MCF 10A (cell line): ENCODE measurements around the gene AUTS2. TPM values are rescaled to one million over a fixed set of nuclear protein-coding genes. Genes with fewer than 3 reads are reported as not detected.

Experiments used
- BruUV-seq: library from RNA; stranded (reverse); fragments of 400-500 nt; replicated peaks from 2 replicates; lab custom pipeline; 2021; lab: Mats Ljungman, UMichigan
- CTCF ChIA-PET: fragments of 300-600 bp; sonication (Branson Sonifier 250); formaldehyde crosslinking; extraction: SDS; loops from one replicate; lab custom pipeline; 2021; ENCODE audit warnings: antibody characterized with exemption, inconsistent platforms; lab: Yijun Ruan, JAX
- POLR2A ChIA-PET: fragments of 300-600, 350-650 bp; sonication (Branson Sonifier 250); formaldehyde crosslinking; extraction: SDS; loops from one replicate; lab custom pipeline; 2020; ENCODE audit warnings: antibody characterized with exemption, inconsistent platforms; lab: Yijun Ruan, JAX
- DNase-seq: peaks from one replicate; pipeline ENCODE4 v3.0.0-alpha.2; 2018; ENCODE audit not compliant: unreplicated experiment
- H3K27ac Mint-ChIP-seq: one replicate; pipeline ENCODE4 v1.8.0; 2022; ENCODE audit warnings: mild to moderate bottlenecking, low read depth, mixed read lengths; ENCODE audit not compliant: unreplicated experiment
- H3K27me3 Mint-ChIP-seq: one replicate; pipeline ENCODE4 v1.8.0; 2022; ENCODE audit warnings: mixed read lengths; ENCODE audit not compliant: insufficient read depth, unreplicated experiment
- H3K36me3 Mint-ChIP-seq: one replicate; pipeline ENCODE4 v1.8.0; 2022; ENCODE audit warnings: mild to moderate bottlenecking, moderate library complexity, mixed read lengths; ENCODE audit not compliant: insufficient read depth, unreplicated experiment
- H3K4me1 Mint-ChIP-seq: one replicate; pipeline ENCODE4 v1.8.0; 2022; ENCODE audit warnings: mixed read lengths; ENCODE audit not compliant: insufficient read depth, unreplicated experiment
- H3K4me3 Mint-ChIP-seq: one replicate; pipeline ENCODE4 v1.8.0; 2022; ENCODE audit warnings: mild to moderate bottlenecking, moderate library complexity, mixed read lengths; ENCODE audit not compliant: unreplicated experiment
- H3K9me3 Mint-ChIP-seq: one replicate; pipeline ENCODE4 v1.8.0; 2022; ENCODE audit warnings: mixed read lengths; ENCODE audit not compliant: unreplicated experiment
- intact Hi-C: fragments of 100-400 bp; cut with micrococcal nuclease; formaldehyde crosslinking; loops from 2 replicates; pipeline ENCODE4 v1.14.1; 2022
- total RNA-seq: library from RNA; stranded (reverse); gene quantifications from 2 replicates; pipeline ENCODE4 v1.2.3, GENCODE V29; 2022
- TF ChIP-seq, protein P1 (sequence below): fragments of 200-600 bp; IDR thresholded peaks from one replicate; pipeline ENCODE4 v1.8.0; 2022; ENCODE audit warnings: antibody characterized with exemption, mild to moderate bottlenecking; ENCODE audit not compliant: unreplicated experiment

AUTS2 gene
- total RNA-seq, 1 experiment from 2014 or later, result 1.3 TPM

DNA sequence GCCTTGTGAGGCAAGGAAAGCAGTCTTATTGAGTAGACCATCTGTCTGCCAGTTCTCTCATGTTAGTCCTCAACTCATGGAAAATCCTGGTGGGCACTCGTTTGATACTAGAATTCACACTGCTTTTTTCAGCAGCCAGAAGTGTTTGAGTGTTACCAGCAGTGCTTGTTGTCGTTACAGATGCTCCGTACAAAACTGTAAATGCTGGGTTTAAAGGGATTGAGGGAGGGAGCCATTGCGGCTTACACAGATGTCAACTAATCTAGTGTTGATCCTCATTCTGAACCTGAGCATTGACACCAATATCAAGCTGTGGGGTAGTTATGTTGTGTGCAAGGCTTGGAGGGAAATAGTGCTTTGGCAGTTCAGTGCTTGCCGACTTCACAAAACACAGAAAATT is 348.6 kb downstream of the AUTS2 start:
- Mint-ChIP-seq H3K27ac (no peak overlapping the region), H3K9me3 (peaks cover 10% of the 10 kb centered on the region), H3K4me3 (no peak overlapping the region), H3K4me1 (no peaks in the 10 kb centered on the region), H3K36me3 (no peaks in the 10 kb centered on the region), H3K27me3 (no peaks in the 10 kb centered on the region)
- no peak for DNase-seq
- ChIA-PET POLR2A (no interaction called here), CTCF (no interaction called here)
- TF ChIP-seq, protein P1, sequence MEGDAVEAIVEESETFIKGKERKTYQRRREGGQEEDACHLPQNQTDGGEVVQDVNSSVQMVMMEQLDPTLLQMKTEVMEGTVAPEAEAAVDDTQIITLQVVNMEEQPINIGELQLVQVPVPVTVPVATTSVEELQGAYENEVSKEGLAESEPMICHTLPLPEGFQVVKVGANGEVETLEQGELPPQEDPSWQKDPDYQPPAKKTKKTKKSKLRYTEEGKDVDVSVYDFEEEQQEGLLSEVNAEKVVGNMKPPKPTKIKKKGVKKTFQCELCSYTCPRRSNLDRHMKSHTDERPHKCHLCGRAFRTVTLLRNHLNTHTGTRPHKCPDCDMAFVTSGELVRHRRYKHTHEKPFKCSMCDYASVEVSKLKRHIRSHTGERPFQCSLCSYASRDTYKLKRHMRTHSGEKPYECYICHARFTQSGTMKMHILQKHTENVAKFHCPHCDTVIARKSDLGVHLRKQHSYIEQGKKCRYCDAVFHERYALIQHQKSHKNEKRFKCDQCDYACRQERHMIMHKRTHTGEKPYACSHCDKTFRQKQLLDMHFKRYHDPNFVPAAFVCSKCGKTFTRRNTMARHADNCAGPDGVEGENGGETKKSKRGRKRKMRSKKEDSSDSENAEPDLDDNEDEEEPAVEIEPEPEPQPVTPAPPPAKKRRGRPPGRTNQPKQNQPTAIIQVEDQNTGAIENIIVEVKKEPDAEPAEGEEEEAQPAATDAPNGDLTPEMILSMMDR, result no peak
- no TSS peak for BruUV-seq
- intact Hi-C loops, result no loop called here

DNA sequence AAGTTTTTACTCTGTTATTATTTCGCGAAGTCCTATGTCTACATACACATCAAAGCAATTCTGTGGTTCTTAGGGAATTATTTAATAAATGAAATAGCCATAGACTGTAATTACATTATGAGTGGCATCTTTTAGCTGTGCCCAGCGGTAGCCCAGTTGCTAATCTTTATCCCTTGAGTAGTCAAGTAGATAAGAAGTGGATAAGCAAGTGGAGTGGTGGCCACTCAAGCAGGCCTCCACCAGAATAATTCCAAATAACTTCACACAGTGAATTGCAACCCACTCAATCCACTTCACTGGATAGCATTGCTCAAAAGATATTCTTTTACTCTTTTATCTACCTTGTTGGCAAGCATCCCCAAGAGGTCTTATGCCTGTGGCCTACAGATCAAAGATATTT is 349.7 kb downstream of the AUTS2 start:
- TF ChIP-seq, protein P1, result no peak
- no TSS peak for BruUV-seq
- CTCF ChIA-PET, result no interaction called here
- intact Hi-C loops, result no loop called here
- H3K36me3 Mint-ChIP-seq, result no peaks in the 10 kb centered on the region
- peaks cover 8% of the 10 kb centered on the region for H3K9me3 Mint-ChIP-seq
- DNase-seq, result no peak
- H3K4me1 Mint-ChIP-seq, result no peaks in the 10 kb centered on the region
- no peak overlapping the region for H3K4me3 Mint-ChIP-seq
- no peaks in the 10 kb centered on the region for H3K27me3 Mint-ChIP-seq
- H3K27ac Mint-ChIP-seq, result no peak overlapping the region
- POLR2A ChIA-PET, result no interaction called here

DNA sequence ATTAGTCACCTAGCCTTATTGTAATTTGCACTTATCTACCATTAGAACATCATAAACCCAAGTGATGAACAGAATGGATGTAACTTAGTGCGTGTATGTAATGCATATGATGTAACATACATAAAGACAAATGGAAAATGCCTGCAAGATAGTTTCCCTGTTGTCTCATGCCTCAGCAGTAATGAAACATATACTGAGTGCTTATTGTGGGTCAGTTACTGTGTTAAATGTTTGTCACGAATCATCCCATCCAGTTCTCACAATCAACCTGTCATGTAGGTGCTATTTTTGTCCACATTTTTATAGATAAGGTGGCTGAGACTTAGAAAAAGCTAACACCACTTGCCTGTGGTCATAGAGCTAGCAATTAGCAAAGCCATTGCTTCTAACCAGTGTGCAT is 350.8 kb downstream of the AUTS2 start:
- Mint-ChIP-seq H3K27ac (no peak overlapping the region), H3K36me3 (no peaks in the 10 kb centered on the region), H3K4me1 (no peaks in the 10 kb centered on the region), H3K27me3 (no peaks in the 10 kb centered on the region), H3K4me3 (no peak overlapping the region), H3K9me3 (peaks cover 7% of the 10 kb centered on the region)
- TF ChIP-seq, protein P1, result no peak
- ChIA-PET CTCF (no interaction called here), POLR2A (no interaction called here)
- no TSS peak for BruUV-seq
- intact Hi-C loops, result no loop called here
- no peak for DNase-seq

DNA sequence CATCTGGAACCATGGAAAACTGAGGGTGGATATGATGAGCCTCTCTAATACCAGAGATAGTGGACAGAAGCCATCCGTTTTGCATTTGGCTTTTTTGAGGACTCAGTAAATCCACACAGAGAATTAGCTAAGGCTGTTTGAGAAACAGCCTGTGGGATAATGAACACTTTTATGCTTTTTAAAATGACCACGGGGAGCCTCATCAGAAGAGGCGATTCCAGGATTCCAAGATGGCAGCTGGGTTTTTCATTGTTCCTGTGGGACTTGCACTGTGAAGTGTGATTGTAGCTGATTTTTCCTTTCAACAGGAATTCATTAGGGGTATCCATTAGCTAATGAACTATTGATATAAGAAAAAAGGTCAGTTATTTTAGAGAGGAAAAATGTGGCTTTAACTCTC is 353.2 kb downstream of the AUTS2 start:
- no peaks in the 10 kb centered on the region for H3K36me3 Mint-ChIP-seq
- TF ChIP-seq, protein P1, result no peak
- no peak for DNase-seq
- ChIA-PET CTCF (no interaction called here), POLR2A (interaction anchor here (0.7 kb wide), 1 partner anchor 75 kb away, joined by 3 read pairs; no protein-coding TSS in a partner anchor)
- H3K4me3 Mint-ChIP-seq, result no peak overlapping the region
- H3K9me3 Mint-ChIP-seq, result no peaks in the 10 kb centered on the region
- no TSS peak for BruUV-seq
- no peaks in the 10 kb centered on the region for H3K4me1 Mint-ChIP-seq
- H3K27ac Mint-ChIP-seq, result no peak overlapping the region
- H3K27me3 Mint-ChIP-seq, result no peaks in the 10 kb centered on the region
- intact Hi-C loops, result no loop called here
